Inferior parietal cortex (tissue), 1 donor: ENCODE measurements around the gene FRRS1L.

Experiments used
- DNase-seq: peaks from one replicate; pipeline ENCODE4 v3.0.0-alpha.2; 2016; ENCODE audit errors: extremely low spot score

The FRRS1L gene

DNA sequence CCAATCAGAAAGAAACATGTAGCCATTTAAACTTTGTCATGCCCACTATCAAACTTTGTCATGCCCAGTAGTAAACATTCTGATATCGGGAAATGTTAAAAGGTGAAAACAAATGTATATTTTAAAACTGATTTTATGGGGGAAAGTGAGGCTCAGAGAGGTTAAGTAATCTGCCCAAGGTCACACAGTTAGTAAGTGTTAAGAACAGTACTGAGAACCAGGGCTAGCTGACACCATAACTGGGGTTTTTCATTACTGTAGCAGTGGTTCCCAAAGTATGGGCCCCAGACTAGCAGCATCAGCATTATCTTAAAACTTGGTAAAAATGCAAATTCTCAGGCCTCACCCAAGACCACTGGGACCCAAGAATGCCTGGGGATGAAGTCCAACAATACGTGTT is 9.9 kb upstream of the FRRS1L start:
- DNase-seq, result no peak

DNA sequence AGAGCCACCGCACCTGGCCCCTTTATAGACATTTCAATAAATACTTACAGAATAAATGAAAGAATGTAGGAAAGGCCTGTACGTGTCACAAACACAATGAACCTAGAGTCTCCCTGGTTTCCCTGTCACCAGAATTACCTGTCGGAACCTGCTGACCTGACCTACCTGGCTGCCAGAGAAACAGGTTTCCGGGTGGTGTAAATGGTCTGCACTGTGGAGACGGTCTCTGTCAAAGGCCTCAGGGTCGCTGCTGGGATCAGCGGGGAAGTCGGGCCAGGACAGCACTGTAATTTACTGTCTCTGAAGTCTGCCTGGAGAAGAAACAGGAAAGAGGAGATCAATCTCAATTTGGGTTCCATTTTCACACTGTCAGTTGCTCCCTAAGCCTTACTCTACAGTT is 9.3 kb upstream of the FRRS1L start:
- DNase-seq, result no peak

DNA sequence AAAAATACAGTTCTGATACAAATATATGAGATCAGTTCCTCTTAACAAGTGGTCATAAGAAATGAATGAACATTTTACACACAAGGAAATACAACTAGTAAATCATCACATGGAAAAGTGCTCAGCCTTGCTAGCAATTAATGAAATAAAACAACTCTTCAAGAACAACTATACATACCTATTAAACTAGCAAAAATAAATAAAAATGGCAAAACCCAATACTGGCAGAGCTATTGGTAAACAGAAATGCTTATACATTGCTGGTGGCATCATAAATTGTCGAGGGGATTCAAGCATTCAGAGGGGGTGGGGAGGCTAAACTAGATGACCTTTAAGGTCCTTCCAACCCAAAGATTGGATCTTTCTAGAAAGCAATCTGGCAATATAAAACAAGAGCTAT is 5.9 kb upstream of the FRRS1L start:
- DNase-seq, result no peak

DNA sequence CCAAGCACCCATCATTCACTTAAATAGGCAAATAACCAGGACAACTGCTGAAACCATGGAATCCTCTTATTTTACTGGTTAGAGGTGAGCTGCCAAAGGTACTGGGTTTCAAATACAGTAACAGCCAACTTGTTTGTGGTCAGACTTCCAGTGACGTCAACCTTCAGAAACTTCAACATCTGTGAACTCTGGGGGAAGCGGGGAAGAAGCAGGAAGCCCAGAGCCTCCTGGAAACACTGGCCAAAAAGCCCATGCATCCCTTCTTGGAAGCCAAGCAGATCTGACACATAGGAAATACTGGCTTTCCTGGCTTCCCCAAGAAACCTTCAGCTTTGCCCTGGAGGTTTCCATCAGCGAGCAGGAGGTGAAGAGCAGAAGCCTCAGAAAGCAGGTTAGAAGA is 4.9 kb upstream of the FRRS1L start:
- no peak for DNase-seq

DNA sequence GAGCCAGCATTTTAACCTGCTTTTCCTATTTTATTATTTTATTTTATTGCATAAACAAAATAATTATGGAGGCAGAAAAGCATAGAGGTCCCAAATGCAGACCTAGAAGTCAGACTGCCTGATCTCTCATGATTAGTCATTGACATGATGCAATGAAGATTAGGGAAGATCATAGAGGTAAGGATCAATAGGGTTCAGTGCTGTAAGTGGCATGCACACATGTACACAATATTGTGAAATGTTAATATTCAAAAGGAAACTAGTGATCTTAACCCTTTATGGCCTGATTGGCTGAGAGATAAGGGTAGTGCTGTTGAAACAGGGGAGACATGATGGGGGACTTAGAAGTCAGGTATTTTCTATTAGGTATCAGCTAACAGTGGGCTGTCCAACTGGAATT is 1.1 kb upstream of the FRRS1L start:
- DNase-seq, result no peak

DNA sequence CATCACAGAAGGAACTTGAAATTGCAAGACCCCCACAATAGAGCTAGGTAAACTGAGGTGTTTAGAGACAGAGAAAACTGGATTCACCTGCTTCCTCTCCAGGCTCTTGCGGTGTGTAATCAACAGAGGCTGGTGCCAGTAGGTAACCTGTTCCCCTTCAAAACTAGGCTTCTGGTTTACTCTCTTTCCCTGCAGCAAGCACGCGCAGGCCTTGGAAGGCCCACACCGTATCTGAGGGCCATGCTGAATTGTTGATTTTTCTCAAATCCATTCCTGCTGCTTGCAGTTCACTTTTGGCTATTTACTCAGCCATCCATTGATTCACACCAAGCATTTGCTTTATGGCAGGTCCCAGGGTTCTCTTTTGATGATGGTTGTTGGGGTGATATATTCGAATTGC is 667 bp upstream of the FRRS1L start:
- no peak for DNase-seq

DNA sequence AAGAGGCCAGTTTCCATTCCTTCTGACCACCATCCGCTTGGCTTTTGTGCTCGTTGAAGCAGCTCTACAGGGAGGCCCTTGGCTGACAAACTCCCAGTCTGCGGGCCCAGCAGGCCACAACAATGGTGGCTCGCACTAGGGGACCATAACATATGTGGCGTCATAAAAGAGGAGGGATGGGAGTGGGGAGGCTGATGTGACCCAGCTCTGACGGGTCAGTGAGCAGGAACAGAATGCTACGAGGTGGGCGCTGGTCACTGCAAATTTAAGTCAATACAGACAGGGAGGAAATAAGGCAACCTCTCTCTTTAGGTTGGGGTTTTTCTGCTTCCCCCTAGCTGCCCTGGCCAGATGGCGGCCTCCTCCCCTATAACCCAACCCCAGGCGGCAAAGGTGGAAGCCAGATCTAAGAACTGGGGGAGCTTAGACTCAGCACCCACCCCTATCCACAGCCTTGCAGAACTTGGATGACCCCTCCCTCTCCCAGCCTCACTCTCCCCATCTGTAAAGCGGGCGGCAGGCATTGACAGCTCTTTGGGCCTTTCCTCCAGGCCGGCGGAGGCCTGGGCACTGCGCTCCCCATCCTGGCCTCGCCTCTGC is 778 bp downstream of the FRRS1L start:
- no peak for DNase-seq

DNA sequence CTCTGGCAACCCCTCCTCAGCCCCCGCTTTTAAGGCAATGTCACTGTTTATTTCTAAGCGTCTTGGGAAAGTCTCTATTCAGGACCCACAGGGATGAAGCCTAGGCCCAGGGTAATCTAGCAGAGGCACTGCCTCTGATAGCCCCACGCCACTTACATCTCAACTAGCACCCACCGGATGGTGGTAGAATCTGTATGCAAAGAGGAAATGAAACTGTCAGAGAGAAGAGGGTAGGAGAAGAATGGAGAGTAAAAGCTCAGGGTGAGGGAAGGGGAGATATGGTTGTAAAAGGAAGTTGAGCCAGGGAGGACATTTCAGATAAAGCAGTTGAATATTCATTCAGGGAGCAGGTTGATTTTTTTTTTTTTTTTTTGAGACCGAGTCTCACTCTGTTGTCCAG is 3.0 kb downstream of the FRRS1L start:
- no peak for DNase-seq

DNA sequence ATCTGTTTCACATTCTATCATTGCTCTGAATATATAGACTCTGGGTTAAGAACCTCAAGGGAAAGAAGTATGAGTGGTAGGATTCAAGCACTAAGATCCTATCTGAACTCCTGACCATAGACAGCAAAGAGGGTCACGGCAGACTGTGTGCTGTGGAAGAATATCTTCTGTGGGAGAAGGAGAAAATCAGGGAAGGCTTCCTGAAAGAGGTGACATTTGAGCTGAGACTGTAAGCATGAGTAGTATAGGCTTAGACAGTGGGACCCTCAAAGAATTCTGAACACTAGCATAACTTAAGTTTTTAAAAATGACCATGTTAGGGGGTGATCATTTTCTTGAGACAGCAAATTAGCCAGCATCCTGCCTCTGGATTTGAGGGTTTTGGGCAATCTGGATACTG is 3.9 kb downstream of the FRRS1L start:
- no peak for DNase-seq

DNA sequence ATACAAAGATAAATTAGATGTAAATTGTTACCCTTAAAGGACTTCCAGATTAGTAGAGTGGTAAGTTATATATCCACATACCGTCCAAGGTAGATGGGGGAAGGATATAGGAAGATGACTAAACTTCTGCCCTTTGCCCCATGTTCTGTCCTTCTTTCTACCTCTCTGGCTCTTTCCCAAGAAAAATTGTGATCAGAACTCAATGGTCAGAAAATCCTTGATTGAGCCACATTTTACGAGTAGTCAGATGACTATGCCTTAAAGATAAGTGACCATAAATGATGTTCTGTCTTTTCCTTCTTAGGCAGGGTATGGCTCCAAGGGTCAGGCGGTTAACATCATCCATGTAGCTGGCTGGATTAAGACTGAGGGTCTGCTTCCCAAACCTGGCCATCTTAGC is 4.4 kb downstream of the FRRS1L start:
- no peak for DNase-seq

DNA sequence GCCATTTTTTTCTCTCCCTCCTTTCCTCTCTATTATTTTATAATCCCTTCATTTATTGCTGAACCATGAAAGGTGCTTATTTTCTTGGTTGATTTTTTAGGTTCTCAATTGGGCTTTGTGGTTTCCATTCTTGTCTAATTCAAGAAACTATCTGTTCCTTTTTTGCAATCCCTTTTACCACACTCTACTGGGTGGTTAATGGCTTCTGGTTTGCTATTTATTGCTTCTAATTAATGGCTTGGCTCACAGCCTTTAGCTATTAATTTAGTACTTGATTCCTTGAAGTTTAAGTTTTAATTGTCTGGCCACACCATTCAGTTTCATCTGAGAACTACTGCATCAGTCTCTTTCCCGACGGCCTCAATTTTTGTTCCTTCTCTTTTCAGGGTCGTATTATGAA is 5.6 kb downstream of the FRRS1L start:
- no peak for DNase-seq

DNA sequence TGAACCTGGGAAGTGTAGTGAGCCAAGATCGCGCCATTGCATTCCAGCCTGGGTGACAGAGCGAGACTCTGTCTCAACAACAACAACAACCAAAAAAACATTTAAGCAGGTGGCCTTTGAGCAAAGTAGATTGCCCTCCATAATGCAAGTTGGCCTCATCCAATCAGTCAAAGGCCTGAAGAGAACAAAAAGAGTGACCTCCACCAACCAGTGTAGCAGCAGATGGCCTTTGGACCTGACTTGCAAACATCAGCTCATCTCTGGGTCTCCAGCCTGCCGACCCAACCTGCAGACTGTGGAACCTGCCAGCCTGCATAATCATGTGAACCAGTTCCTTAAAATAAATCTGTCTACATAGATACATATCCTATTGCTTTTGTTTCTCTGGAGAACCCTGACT is 7.5 kb downstream of the FRRS1L start:
- DNase-seq, result no peak

DNA sequence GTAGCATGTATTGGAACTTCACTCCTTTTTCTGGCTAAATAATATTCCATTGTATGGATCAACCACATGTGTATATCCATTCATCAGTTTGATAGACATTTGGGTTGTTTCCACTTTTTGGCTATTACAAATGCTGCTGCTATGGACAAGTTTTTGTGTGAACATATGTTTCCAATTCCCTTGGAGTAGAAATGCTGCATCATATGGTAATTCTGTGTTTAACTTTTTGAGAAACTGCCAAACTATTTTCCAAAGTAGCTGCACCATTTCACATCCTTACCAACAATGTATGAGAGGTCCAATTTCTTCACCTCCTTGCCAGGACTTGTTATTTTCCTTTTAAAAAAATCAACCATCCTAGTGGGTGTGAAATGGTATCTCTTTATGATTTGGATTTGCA is 8.4 kb downstream of the FRRS1L start:
- DNase-seq, result no peak

DNA sequence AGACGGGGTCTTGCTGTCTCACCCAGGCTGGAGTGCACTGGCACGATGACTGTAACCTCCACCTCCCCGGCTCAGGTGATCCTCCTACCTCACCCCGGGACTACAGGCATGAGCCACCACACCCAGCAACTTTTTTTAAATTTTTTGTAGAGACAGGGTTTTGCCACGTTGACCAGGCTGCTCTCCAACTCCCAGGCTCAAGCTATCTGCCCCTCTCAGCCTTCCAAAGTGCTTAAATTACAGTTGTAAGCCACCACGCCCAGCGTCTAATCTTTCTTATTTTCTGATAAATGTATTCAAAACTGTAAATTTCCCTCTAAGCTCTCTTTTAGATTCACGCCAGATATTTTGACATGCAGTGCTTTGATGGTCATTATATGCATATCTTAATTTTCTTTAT is 10.3 kb downstream of the FRRS1L start:
- DNase-seq, result no peak

DNA sequence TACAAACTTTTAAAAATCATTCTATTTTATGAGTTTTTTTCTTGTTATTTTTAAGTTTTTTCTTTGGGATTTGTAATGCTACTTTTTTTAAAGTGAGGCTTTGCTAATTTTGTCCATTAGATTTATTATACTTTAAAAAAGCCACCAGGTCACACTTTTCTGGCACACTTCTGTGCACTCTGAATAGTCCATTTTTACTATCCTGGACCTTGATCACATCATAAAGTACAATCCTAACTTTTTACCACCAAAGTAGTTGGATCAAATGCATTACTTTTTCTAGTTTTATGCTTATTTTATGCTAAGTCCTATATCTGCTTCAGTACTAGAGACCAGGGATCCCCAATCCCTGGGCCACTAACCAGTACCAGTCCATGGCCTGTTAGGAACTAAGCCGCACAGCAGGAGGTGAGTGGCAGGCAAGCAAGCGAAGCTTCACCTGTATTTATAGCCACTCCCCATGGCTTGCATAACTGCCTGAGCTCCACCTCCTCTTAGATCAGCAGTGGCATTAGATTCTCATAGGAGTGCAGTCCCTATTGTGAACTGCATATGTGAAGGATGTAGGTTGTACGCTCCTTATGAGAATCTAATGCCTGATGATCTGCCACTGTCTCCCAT is 16.0 kb downstream of the FRRS1L start:
- no peak for DNase-seq

DNA sequence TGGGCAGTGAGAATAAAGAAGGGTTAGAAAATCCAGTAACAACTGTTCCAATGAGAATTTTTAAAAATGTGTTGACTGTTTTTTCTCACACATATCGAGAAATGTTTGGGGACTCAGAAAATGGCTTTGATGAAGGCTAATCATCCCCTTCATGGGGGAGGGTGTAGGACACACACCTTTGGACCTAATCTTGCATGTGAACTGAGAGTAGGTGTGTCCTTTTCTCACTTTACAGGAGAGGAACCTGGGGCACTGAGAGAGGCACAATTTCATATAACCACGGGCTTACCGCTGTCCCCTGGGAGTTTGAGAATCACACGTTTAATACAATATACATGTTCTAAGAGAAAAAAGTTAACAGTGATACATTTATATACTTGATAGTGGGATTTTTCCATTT is 17.3 kb downstream of the FRRS1L start:
- no peak for DNase-seq

DNA sequence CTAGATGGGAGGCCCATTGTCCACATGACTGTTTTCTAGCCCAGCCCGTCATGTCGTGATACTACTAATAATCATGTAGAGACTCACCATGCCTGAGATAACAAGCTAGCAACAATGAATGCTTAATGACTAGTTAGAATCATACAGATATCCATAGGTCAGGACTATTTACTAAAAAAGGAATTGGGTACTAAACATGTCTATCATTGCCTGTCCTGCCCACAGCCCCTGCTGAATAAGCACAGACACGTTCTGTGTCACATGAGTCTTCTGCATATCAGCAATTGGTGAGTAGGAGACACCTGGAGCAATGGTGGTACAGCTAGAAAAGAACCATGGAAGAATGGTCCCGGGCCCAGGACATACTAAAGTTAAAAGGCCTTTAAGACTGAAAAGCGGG is 18.0 kb downstream of the FRRS1L start:
- DNase-seq, result no peak

DNA sequence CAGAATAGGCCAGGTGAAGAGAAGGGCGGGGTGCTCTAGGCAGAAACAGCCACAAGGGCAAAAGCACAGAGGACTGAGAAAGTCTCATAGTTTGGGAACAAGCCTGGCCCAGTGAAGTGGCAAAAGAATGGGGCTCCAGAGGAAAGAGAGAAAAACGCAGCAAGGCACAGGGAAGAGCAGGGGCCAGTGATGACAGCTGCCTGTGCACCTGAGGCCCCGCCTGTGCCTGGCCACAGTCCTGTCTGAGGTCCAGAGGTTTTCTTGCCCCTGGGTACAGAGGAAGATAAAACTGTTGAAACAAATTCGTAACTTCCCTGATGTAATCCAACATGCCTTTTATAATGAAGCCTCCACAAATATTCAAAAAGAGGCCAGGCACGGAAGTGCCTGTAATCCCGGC is 22.0 kb downstream of the FRRS1L start:
- no peak for DNase-seq

DNA sequence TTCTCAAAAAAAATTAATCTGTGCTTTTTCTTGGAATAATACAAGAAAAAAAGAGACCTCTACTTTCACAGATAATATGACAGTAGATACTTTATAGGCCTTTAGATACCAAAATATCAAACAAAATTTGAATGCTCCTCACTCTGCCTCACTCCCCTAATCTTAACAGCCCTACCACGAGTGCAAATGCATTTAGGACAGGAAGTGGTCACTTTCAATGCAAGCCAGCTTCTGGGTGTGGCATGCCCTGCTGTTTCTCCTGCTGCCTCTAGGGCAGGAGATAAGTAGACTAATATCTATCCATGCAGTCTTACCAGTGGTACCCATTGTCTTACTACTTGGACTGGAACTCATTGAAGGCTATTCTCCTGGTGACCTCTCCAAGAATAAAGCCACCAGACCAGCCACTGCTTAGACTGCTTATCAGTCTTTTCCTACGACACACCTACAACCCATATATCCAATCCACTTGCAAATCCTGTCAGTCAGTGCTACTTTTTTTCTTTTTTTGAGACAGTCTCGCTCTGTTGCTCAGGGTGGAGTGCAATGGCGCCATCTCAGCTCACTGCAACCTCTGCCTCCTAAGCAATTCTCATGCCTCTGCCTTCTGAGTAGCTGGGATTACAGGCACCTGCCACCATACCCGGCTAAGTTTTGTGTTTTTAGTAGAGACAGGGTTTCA is 23.0 kb downstream of the FRRS1L start:
- no peak for DNase-seq

DNA sequence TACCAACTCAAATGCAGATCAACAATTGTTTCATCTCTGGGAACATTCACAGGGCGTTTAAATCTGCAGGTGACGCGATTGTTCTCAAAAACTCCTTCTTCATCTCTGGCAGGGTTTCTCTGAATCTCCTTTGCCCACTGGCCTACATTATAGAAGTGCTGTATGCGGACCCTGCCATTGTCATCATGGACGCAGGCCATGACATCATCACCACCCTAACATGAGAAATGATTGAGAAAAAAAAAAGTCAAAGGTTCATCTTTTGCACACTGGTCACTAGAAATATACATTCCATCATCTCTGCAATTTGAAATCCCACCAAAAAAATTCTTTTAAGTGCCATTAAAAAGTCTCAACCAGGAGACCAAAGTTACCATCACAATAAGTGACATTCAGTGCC is 25.7 kb downstream of the FRRS1L start:
- no peak for DNase-seq

DNA sequence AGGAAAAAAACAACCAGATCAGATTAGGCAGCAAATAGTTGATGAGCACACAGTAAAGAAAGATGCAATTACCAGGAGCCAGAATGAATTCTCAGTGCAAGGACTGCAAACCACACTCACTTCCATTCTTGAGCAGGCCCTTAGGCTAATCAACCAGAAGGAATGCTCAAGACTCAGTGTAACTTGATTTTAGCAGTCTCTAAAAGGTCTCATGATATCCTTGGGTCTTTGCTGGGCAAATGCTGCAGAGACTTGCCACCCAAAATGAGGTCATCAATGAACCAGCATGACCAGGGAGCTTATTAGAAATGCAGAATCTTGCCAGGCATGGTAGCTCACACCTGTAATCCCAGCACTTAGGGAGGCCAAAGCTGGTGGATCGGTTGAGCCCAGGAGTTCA is 27.2 kb downstream of the FRRS1L start:
- no peak for DNase-seq

DNA sequence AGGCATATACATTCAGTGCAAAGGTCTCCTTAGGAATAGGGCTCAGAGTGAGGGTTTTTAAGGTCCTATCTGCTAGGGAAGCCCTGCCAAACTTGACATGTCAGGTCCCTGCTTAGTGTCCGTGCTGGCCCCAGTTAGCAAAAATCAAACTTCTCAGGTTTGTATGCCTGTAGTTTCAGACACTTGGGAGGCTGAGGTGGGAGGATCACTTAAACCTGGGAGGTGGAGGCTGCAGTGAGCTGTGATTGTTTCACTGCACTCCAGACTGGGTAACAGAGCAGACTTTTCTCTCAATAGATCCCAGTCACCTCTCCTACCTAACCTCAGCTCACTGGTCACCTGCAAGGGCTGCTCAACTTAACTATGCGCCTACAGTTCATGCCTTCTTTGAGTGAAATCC is 28.6 kb downstream of the FRRS1L start:
- DNase-seq, result no peak

DNA sequence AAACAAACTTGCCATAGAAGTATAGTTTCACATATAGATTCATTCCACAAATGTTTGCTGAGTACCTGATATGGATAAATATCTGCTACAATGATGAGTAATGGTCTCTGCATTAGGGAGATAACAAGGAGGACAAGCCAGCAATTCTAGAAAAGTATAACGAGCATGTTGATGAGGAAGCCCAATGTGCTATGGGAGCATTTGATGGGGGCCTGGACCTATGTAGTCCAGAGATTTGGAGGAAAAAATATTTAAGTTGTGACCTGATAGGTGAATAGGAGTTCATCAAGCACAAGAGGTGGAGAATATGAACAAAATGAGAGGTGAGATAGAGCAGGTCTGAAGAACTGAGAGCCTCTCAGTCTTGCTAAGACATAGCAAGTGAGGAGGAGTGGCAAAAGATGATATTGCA is 32.9 kb downstream of the FRRS1L start:
- no peak for DNase-seq

DNA sequence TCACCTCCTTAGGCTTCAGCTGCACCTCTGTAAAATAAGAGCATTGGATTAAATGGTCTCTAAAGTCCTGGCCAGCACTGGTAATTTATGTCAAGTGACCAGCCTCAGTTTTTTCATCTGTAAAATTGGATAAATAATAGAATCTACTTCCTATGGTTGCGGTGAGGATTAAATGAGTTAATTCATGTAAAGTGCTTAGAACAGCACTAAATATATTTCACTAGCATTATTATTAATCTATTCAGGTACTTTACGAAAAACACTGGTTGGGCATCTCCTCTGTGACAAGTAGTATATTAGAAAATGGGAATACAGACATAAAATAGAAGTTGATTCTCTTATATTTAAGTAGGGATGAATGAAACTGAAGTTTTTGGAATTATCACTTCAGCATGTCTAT is 33.5 kb downstream of the FRRS1L start:
- no peak for DNase-seq
